H1 (cell line): ENCODE results near the gene APOL1. TPM values are rescaled to one million over a fixed set of nuclear protein-coding genes. Genes with fewer than 3 reads are reported as not detected.

Experiments
- CTCF ChIA-PET: fragments of 300-600 bp; sonication (Branson Sonifier 250); formaldehyde crosslinking; loops from one replicate; lab custom pipeline; 2021; ENCODE audit not compliant: partially characterized antibody; lab: Charles Lee
- POLR2A ChIA-PET: fragments of 300-600 bp; sonication (Branson Sonifier 250); formaldehyde crosslinking; loops from one replicate; lab custom pipeline; 2021; ENCODE audit warnings: inconsistent platforms; ENCODE audit not compliant: partially characterized antibody; lab: Charles Lee
- DNase-seq, 2 experiments: peaks; one replicate each; pipeline versions ENCODE4 v3.0.0 to v3.0.0-alpha.2; 2010 to 2022; ENCODE audit warnings: low spot score in 2 of 2, low read depth in 1 of 2, mixed read lengths in 1 of 2
- FAIRE-seq: peaks from 2 replicates; lab custom pipeline; 2011; peaks lifted over from hg19 to GRCh38; lab: Jason Lieb, UNC
- H2AFZ ChIP-seq: 2 replicates; pipeline ENCODE4 v1.8.1; 2012; ENCODE audit warnings: low read length, inconsistent platforms
- H2AK5ac ChIP-seq: 2 replicates; pipeline ENCODE4 v1.6.1; 2013; ENCODE audit warnings: low read depth, low read length
- H2BK120ac ChIP-seq: replicated peaks from 2 replicates; pipeline ENCODE3; 2013; ENCODE audit warnings: low read depth, low read length, inconsistent platforms
- H2BK12ac ChIP-seq: 2 replicates; pipeline ENCODE4 v1.6.1; 2013; ENCODE audit warnings: low read depth, low read length
- H2BK15ac ChIP-seq: 2 replicates; pipeline ENCODE4 v1.6.1; 2013; ENCODE audit warnings: low read length
- H2BK20ac ChIP-seq: 2 replicates; pipeline ENCODE4 v1.6.1; 2013; ENCODE audit warnings: low read length
- H2BK5ac ChIP-seq: 2 replicates; pipeline ENCODE4 v1.6.1; 2013; ENCODE audit warnings: low read depth, low read length
- H3K14ac ChIP-seq: 2 replicates; pipeline ENCODE4 v1.6.1; 2013; ENCODE audit warnings: inconsistent platforms; ENCODE audit not compliant: insufficient read length
- H3K18ac ChIP-seq: 2 replicates; pipeline ENCODE4 v1.6.1; 2013; ENCODE audit warnings: low read length; ENCODE audit errors: extremely low read depth
- H3K23ac ChIP-seq: 2 replicates; pipeline ENCODE4 v1.6.1; 2013; ENCODE audit warnings: inconsistent platforms; ENCODE audit not compliant: insufficient read length
- H3K23me2 ChIP-seq: 2 replicates; pipeline ENCODE4 v1.6.1; 2013; ENCODE audit warnings: low read depth, low read length
- H3K27ac ChIP-seq: 2 replicates; pipeline ENCODE4 v1.6.1; 2011; ENCODE audit warnings: low read depth, low read length, inconsistent platforms
- H3K27me3 ChIP-seq, 4 experiments: replicated peaks in 1 of 4; 1 replicate in 1 of 4; 2 replicates in 3 of 4; pipeline versions ENCODE4 v1.6.1 to v1.8.1; 2011 to 2013; ENCODE audit warnings: low read length in 3 of 4, mild to moderate bottlenecking in 3 of 4, inconsistent platforms in 2 of 4, mixed read lengths in 2 of 4, moderate library complexity in 1 of 4; ENCODE audit not compliant: control insufficient read depth in 3 of 4, insufficient read depth in 3 of 4; ENCODE audit errors: extremely low read depth in 1 of 4
- H3K36me3 ChIP-seq, 4 experiments: 2 replicates each; pipeline versions ENCODE4 v1.6.1 to v1.8.1; 2011 to 2013; ENCODE audit warnings: mild to moderate bottlenecking in 4 of 4, low read length in 3 of 4, moderate library complexity in 2 of 4, control low read depth in 1 of 4, inconsistent platforms in 1 of 4; ENCODE audit not compliant: insufficient read depth in 4 of 4, control insufficient read depth in 2 of 4
- H3K4ac ChIP-seq: replicated peaks from 2 replicates; pipeline ENCODE3; 2013; ENCODE audit warnings: low read length, low read depth, mixed read lengths, inconsistent platforms; ENCODE audit not compliant: insufficient read length
- H3K4me1 ChIP-seq, 4 experiments: replicated peaks in 1 of 4; 1 replicate in 1 of 4; 2 replicates in 3 of 4; pipeline versions ENCODE4 v1.6.1 to v1.8.1; 2011 to 2013; ENCODE audit warnings: low read length in 3 of 4, inconsistent platforms in 2 of 4, mixed read lengths in 1 of 4; ENCODE audit not compliant: insufficient read depth in 4 of 4, control insufficient read depth in 3 of 4
- H3K4me2 ChIP-seq, 2 experiments: 2 replicates each; pipeline versions ENCODE4 v1.6.1 to v1.8.1; 2011 to 2013; ENCODE audit warnings: low read depth in 2 of 2, low read length in 2 of 2, control low read depth in 1 of 2, inconsistent platforms in 1 of 2, mild to moderate bottlenecking in 1 of 2; ENCODE audit not compliant: insufficient read depth in 1 of 2
- H3K4me3 ChIP-seq, 4 experiments: fragments of 200-600, 300-600 bp in 1 of 4; sonication (generic), shearing (Covaris generic), sonication (Bioruptor Twin) in 1 of 4; 2 replicates each; pipeline versions ENCODE4 v1.5.1 to v1.8.1; 2011 to 2016; ENCODE audit warnings: low read length in 4 of 4, low read depth in 3 of 4, control low read depth in 2 of 4, inconsistent platforms in 2 of 4, mild to moderate bottlenecking in 2 of 4, mixed read lengths in 1 of 4, moderate library complexity in 1 of 4; ENCODE audit not compliant: insufficient read depth in 2 of 4; ENCODE audit errors: extremely low read depth in 1 of 4
- H3K56ac ChIP-seq: replicated peaks from 2 replicates; pipeline ENCODE3; 2013; ENCODE audit warnings: low read depth, mild to moderate bottlenecking, mixed read lengths, low read length, inconsistent platforms; ENCODE audit not compliant: insufficient read length
- H3K79me1 ChIP-seq: 2 replicates; pipeline ENCODE4 v1.6.1; 2013; ENCODE audit warnings: low read depth, low read length, control low read depth
- H3K79me2 ChIP-seq, 2 experiments: 2 replicates each; pipeline versions ENCODE4 v1.6.1 to v1.8.1; 2012 to 2013; ENCODE audit warnings: low read length in 2 of 2, mild to moderate bottlenecking in 2 of 2, inconsistent platforms in 1 of 2; ENCODE audit not compliant: insufficient read depth in 2 of 2, control insufficient read depth in 1 of 2
- H3K9ac ChIP-seq, 4 experiments: replicated peaks in 1 of 4; 1 replicate in 1 of 4; 2 replicates in 3 of 4; pipeline versions ENCODE4 v1.6.1 to v1.8.1; 2011 to 2013; ENCODE audit warnings: low read depth in 3 of 4, low read length in 3 of 4, control low read depth in 2 of 4, mild to moderate bottlenecking in 2 of 4, moderate library complexity in 2 of 4, inconsistent platforms in 1 of 4; ENCODE audit errors: extremely low read depth in 1 of 4
- H3K9me3 ChIP-seq, 2 experiments: 2 replicates each; pipeline versions ENCODE4 v1.6.1 to v1.8.1; 2012 to 2013; ENCODE audit warnings: mild to moderate bottlenecking in 2 of 2, moderate library complexity in 2 of 2, control low read depth in 1 of 2, inconsistent platforms in 1 of 2, low read depth in 1 of 2, low read length in 1 of 2, mixed read lengths in 1 of 2; ENCODE audit not compliant: insufficient read depth in 2 of 2
- H4K20me1 ChIP-seq, 2 experiments: replicated peaks in 1 of 2; 2 replicates each; pipeline versions ENCODE3 to v1.8.1; 2011 to 2013; ENCODE audit warnings: inconsistent platforms in 2 of 2, low read length in 2 of 2, mild to moderate bottlenecking in 1 of 2; ENCODE audit not compliant: insufficient read depth in 2 of 2, control insufficient read depth in 1 of 2
- H4K5ac ChIP-seq: 2 replicates; pipeline ENCODE4 v1.6.1; 2013; ENCODE audit warnings: low read length, low read depth, mixed read lengths, inconsistent platforms; ENCODE audit not compliant: insufficient read length
- H4K8ac ChIP-seq: 2 replicates; pipeline ENCODE4 v1.8.0; 2013; ENCODE audit warnings: mild to moderate bottlenecking, moderate library complexity, low read length, inconsistent platforms; ENCODE audit not compliant: insufficient read depth; ENCODE audit errors: extremely low read depth
- H4K91ac ChIP-seq: replicated peaks from 2 replicates; pipeline ENCODE3; 2013; ENCODE audit warnings: low read length, mixed read lengths, inconsistent platforms; ENCODE audit not compliant: insufficient read length
- BCL11A ChIP-seq, 2 experiments: IDR thresholded peaks; one replicate each; pipeline ENCODE4 v1.6.1; 2011; ENCODE audit warnings: low read depth in 2 of 2, low read length in 2 of 2, mild to moderate bottlenecking in 2 of 2
- GABPA ChIP-seq: IDR thresholded peaks from 2 replicates; pipeline ENCODE4 v1.6.1; 2011; ENCODE audit warnings: mild to moderate bottlenecking, low read length, moderate library complexity, borderline replicate concordance; ENCODE audit not compliant: insufficient read depth
- HDAC6 ChIP-seq: IDR thresholded peaks from one replicate; pipeline ENCODE4 v1.7.1; 2012; ENCODE audit warnings: low read depth, mild to moderate bottlenecking, inconsistent platforms, low read length, moderate library complexity
- SIRT6 ChIP-seq: IDR thresholded peaks from one replicate; pipeline ENCODE4 v1.7.1; 2012; ENCODE audit warnings: low read length, inconsistent platforms
- SRF ChIP-seq: IDR thresholded peaks from 2 replicates; pipeline ENCODE4 v1.6.1; 2011; ENCODE audit warnings: mild to moderate bottlenecking, low read depth, low read length, moderate library complexity
- TBP ChIP-seq: IDR thresholded peaks from 2 replicates; pipeline ENCODE4 v1.6.1; 2011; ENCODE audit warnings: low read depth, low read length, improper control_type of control experiment
- WGBS, 2 experiments: shearing (Covaris generic) in 1 of 2; methylation state at CpG; one replicate each; pipeline versions ENCODE4 v1.1.6 to v1.1.7; 2013 to 2015; ENCODE audit warnings: low lambda C conversion rate in 2 of 2, mixed read lengths in 2 of 2, inconsistent platforms in 1 of 2, low coverage in 1 of 2, missing lambda C conversion rate in 1 of 2; ENCODE audit not compliant: insufficient replicate concordance in 2 of 2, insufficient coverage in 1 of 2, insufficient read length in 1 of 2; ENCODE audit errors: extremely low coverage in 1 of 2, missing lambda C conversion rate in 1 of 2; 5-methylcytosine and 5-hydroxymethylcytosine counted together
- polyA plus RNA-seq, 7 experiments: library from polyadenylated mRNA; depleted of rRNA in 3 of 7; stranded (reverse) in 5 of 7; unstranded in 2 of 7; fragments of >200 nt in 5 of 7; fragments of 200-250 nt in 2 of 7; gene quantifications; 1 replicate in 5 of 7; 2 replicates in 1 of 7; 4 replicates in 1 of 7; pipeline versions ENCODE4 v1.2.1 to v1.2.3, GENCODE V29; 2011 to 2013; ENCODE audit warnings: missing spikeins in 2 of 7, mixed read lengths in 2 of 7
- total RNA-seq: library from RNA; stranded (reverse); fragmentation: NEBNext Ultra II Directional; extraction: Animal tissue kit (Norgen Biotek cat#: 25700); gene quantifications from 2 replicates; pipeline ENCODE4 v1.2.1, GENCODE V29; 2021
- TF ChIP-seq, protein P1 (sequence below): IDR thresholded peaks from 2 replicates; pipeline ENCODE4 v1.6.1; 2012; ENCODE audit warnings: low read length, inconsistent platforms
- TF ChIP-seq, protein P2 (sequence below): IDR thresholded peaks from 2 replicates; pipeline ENCODE4 v1.6.1; 2012; ENCODE audit warnings: inconsistent platforms

The APOL1 gene
- total and polyA plus RNA-seq, 2 of the 8 experiments (the other 6 are each of a cell fraction or from before 2014, with no cell fraction given), result not detected

DNA sequence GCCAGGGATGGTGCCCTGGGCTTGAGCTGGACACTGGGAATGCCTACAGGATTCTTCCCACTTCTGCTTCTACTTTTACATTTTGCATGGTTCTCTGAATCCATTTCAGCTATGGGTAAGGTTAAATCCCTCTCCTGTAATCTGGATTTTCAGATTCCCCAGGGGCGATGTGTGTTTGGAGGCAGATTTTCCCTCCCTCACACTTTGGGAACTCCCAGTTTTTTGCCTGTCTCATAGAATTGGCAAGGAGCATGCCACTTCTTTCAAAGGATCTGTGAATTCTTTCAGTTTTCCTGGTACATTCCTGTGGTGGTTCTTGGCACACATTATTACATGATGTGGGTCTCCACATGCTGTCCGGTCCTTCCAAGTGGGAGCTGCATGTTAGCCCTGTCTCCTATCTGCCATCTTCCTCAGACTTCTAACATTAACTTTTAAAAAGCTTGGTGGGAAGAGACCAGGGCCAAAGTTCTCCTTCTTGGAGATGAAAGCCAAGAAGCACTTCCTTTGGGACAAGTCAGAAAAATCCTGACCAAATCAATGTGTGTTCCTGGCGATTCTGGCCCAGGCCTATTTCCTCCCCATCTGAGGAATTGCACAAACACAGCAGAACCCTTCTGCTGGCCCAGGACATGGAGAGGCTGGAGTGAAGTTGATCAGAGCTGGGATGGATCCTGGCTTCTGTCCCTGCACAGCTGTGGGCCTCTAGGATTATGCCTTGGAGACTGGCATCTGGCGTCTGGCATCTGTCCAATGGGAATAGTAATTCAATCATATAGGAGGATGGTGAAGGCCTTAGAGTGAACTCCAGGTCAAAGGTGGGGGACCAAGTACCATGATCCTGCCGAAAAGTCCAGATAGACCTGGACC lies 8.2 kb upstream of the APOL1 start:
- no peaks in the 10 kb centered on the region for H4K20me1 ChIP-seq
- H3K14ac ChIP-seq, result no peak overlapping the region
- H2BK15ac ChIP-seq, result no peak overlapping the region
- 95% methylated on average over 5 of the region's 5 CpGs; no CpG with 5 or more reads in 1 of the 2 experiments for WGBS, 2 experiments
- H3K23ac ChIP-seq, result no peak overlapping the region
- no peak overlapping the region for H2BK12ac ChIP-seq
- H2AFZ ChIP-seq, result no peak overlapping the region
- H3K27ac ChIP-seq, result no peak overlapping the region
- no peaks in the 10 kb centered on the region for H3K79me2 ChIP-seq
- no peak overlapping the region for H4K8ac ChIP-seq
- no peaks in the 10 kb centered on the region for H3K36me3 ChIP-seq
- H2BK5ac ChIP-seq, result no peak overlapping the region
- no peak overlapping the region for H3K4ac ChIP-seq
- peaks cover 3 to 7% of the 10 kb centered on the region in 2 experiments; a peak in 3 of 4 replicates for H3K9me3 ChIP-seq
- no peak overlapping the region for H3K9ac ChIP-seq
- H3K4me1 ChIP-seq, result peaks cover 0 to 2% (median 2%) of the 10 kb centered on the region in 4 experiments; a peak in 4 of 7 replicates
- CTCF ChIA-PET, result interaction anchor here (0.8 to 3.1 kb wide), 6 partner anchors 9 to 50 kb away, joined by 3 to 11 read pairs (median 6); partner anchors contain the start of gene APOL1
- TF ChIP-seq, protein P1, sequence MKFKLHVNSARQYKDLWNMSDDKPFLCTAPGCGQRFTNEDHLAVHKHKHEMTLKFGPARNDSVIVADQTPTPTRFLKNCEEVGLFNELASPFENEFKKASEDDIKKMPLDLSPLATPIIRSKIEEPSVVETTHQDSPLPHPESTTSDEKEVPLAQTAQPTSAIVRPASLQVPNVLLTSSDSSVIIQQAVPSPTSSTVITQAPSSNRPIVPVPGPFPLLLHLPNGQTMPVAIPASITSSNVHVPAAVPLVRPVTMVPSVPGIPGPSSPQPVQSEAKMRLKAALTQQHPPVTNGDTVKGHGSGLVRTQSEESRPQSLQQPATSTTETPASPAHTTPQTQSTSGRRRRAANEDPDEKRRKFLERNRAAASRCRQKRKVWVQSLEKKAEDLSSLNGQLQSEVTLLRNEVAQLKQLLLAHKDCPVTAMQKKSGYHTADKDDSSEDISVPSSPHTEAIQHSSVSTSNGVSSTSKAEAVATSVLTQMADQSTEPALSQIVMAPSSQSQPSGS, result no peak
- TF ChIP-seq GABPA (no peak), TBP (no peak), SIRT6 (no peak), SRF (no peak), HDAC6 (no peak), BCL11A (IDR thresholded peaks at IDR 0.05; ENCODE audit: low read depth in 2 of 2, low read length in 2 of 2) (no peak)
- TF ChIP-seq, protein P2, sequence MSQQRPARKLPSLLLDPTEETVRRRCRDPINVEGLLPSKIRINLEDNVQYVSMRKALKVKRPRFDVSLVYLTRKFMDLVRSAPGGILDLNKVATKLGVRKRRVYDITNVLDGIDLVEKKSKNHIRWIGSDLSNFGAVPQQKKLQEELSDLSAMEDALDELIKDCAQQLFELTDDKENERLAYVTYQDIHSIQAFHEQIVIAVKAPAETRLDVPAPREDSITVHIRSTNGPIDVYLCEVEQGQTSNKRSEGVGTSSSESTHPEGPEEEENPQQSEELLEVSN, result no peak
- H4K91ac ChIP-seq, result no peak overlapping the region
- no peak overlapping the region for H3K4me2 ChIP-seq
- no peak overlapping the region for H3K56ac ChIP-seq
- no peak overlapping the region for H2BK120ac ChIP-seq
- POLR2A ChIA-PET, result interaction anchor here (1.4 kb wide), 1 partner anchor 59 kb away, joined by 3 read pairs; no protein-coding TSS in a partner anchor
- no peaks in the 10 kb centered on the region for H3K79me1 ChIP-seq
- H3K23me2 ChIP-seq, result no peaks in the 10 kb centered on the region
- H3K4me3 ChIP-seq, result no peak overlapping the region
- H2BK20ac ChIP-seq, result no peak overlapping the region
- H4K5ac ChIP-seq, result no peak overlapping the region
- H3K18ac ChIP-seq, result no peak overlapping the region
- no peaks in the 10 kb centered on the region for H3K27me3 ChIP-seq
- DNase-seq (no peak), FAIRE-seq (no peak)
- H2AK5ac ChIP-seq, result no peak overlapping the region
